HG02623 (cell line): ENCODE results near the gene IGSF21.

ENCODE experiments used
- ATAC-seq: cut with Tn5 transposase; IDR thresholded peaks from one replicate; pipeline ENCODE4 v1.9.1; 2021; ENCODE audit warnings: moderate library complexity; ENCODE audit not compliant: unreplicated experiment

Gene IGSF21

GRCh38 chr1:18322368-18323032 lies 214.9 kb downstream of the IGSF21 start:
- no peak for ATAC-seq

- no peak for ATAC-seq
Measured at GRCh38 chr1:18323259-18323658, 215.7 kb downstream of the IGSF21 start.

- no peak for ATAC-seq
Measured at GRCh38 chr1:18324246-18324645, 216.6 kb downstream of the IGSF21 start.

- no peak for ATAC-seq
Measured at GRCh38 chr1:18325136-18325535, 217.5 kb downstream of the IGSF21 start.

GRCh38 chr1:18326211-18326897 lies 218.8 kb downstream of the IGSF21 start:
- no peak for ATAC-seq

- no peak for ATAC-seq
Measured at GRCh38 chr1:18327650-18328049, 220.1 kb downstream of the IGSF21 start.

GRCh38 chr1:18328803-18329202 lies 221.2 kb downstream of the IGSF21 start:
- ATAC-seq, result no peak

- ATAC-seq, result no peak
Measured at GRCh38 chr1:18329469-18330253, 222.1 kb downstream of the IGSF21 start.

GRCh38 chr1:18332576-18332975 lies 225.0 kb downstream of the IGSF21 start:
- no peak for ATAC-seq

GRCh38 chr1:18333220-18333619 lies 225.6 kb downstream of the IGSF21 start:
- no peak for ATAC-seq

GRCh38 chr1:18336801-18337200 lies 229.2 kb downstream of the IGSF21 start:
- ATAC-seq, result no peak

- no peak for ATAC-seq
Measured at GRCh38 chr1:18337757-18338156, 230.2 kb downstream of the IGSF21 start.

GRCh38 chr1:18339161-18339560 lies 231.6 kb downstream of the IGSF21 start:
- ATAC-seq, result no peak

GRCh38 chr1:18340158-18340764 lies 232.7 kb downstream of the IGSF21 start:
- no peak for ATAC-seq

GRCh38 chr1:18340787-18341186 lies 233.2 kb downstream of the IGSF21 start:
- no peak for ATAC-seq

- no peak for ATAC-seq
Measured at GRCh38 chr1:18341291-18342069, 233.9 kb downstream of the IGSF21 start.

GRCh38 chr1:18342744-18343143 lies 235.1 kb downstream of the IGSF21 start:
- ATAC-seq, result no peak

GRCh38 chr1:18343581-18343980 lies 236.0 kb downstream of the IGSF21 start:
- ATAC-seq, result no peak

GRCh38 chr1:18344755-18345154 lies 237.2 kb downstream of the IGSF21 start:
- no peak for ATAC-seq

- no peak for ATAC-seq
Measured at GRCh38 chr1:18347559-18347958, 240.0 kb downstream of the IGSF21 start.

- ATAC-seq, result no peak
Measured at GRCh38 chr1:18348354-18348753, 240.8 kb downstream of the IGSF21 start.
